Common myeloid progenitor, CD34-positive (primary cell): ENCODE data around the gene MYO5C.

Experiments
- CTCF ChIA-PET: fragments of 350-600 bp; sonication (Branson Sonifier 250); formaldehyde crosslinking; loops from one replicate; lab custom pipeline; 2021; ENCODE audit warnings: antibody characterized with exemption; lab: Charles Lee
- POLR2A ChIA-PET: fragments of 350-600 bp; sonication (Branson Sonifier 250); formaldehyde crosslinking; loops from one replicate; lab custom pipeline; 2021; ENCODE audit warnings: antibody characterized with exemption; lab: Charles Lee
- DNase-seq, 3 donors: peaks; one replicate each; pipeline versions ENCODE4 v3.0.0 to v3.0.0-alpha.2; 2013
- H3K27ac ChIP-seq, 2 experiments: 1 replicate in 1 of 2; 2 replicates in 1 of 2; pipeline ENCODE4 v1.7.0; 2013; ENCODE audit warnings: inconsistent platforms in 2 of 2, low read length in 2 of 2, mild to moderate bottlenecking in 2 of 2, low read depth in 1 of 2, moderate library complexity in 1 of 2; ENCODE audit not compliant: severe bottlenecking in 2 of 2, insufficient read depth in 1 of 2, poor library complexity in 1 of 2
- H3K27me3 ChIP-seq, 5 experiments: replicated peaks in 2 of 5; 1 replicate in 3 of 5; 2 replicates in 2 of 5; pipeline versions ENCODE4 v1.6.1 to v1.7.0; 2013; ENCODE audit warnings: low read length in 4 of 5, mild to moderate bottlenecking in 2 of 5, moderate library complexity in 2 of 5, inconsistent platforms in 1 of 5; ENCODE audit not compliant: insufficient read depth in 5 of 5, control insufficient read depth in 4 of 5
- H3K36me3 ChIP-seq, 4 experiments: 1 replicate in 2 of 4; 2 replicates in 2 of 4; pipeline versions ENCODE4 v1.6.1 to v1.7.0; 2013; ENCODE audit warnings: low read length in 3 of 4, control low read depth in 1 of 4, mild to moderate bottlenecking in 1 of 4; ENCODE audit not compliant: control insufficient read depth in 4 of 4, insufficient read depth in 4 of 4
- H3K4me1 ChIP-seq, 4 experiments: 1 replicate in 3 of 4; 2 replicates in 1 of 4; pipeline versions ENCODE4 v1.6.1 to v1.7.1; 2013; ENCODE audit warnings: low read length in 3 of 4, mild to moderate bottlenecking in 3 of 4, control low read depth in 1 of 4, inconsistent platforms in 1 of 4, moderate library complexity in 1 of 4; ENCODE audit not compliant: control insufficient read depth in 4 of 4, insufficient read depth in 4 of 4; ENCODE audit errors: control extremely low read depth in 1 of 4
- H3K4me3 ChIP-seq, 7 experiments: 1 replicate in 4 of 7; 2 replicates in 3 of 7; pipeline versions ENCODE4 v1.5.1 to v1.7.0; 2013; ENCODE audit warnings: mild to moderate bottlenecking in 7 of 7, low read length in 6 of 7, moderate library complexity in 6 of 7, inconsistent platforms in 2 of 7, low read depth in 2 of 7, control low read depth in 1 of 7; ENCODE audit not compliant: insufficient read depth in 4 of 7, control insufficient read depth in 1 of 7; ENCODE audit errors: extremely low read depth in 1 of 7
- H3K9me3 ChIP-seq, 5 experiments: 1 replicate in 4 of 5; 2 replicates in 1 of 5; pipeline versions ENCODE4 v1.6.1 to v1.7.1; 2013; ENCODE audit warnings: low read length in 4 of 5, mild to moderate bottlenecking in 2 of 5, inconsistent platforms in 1 of 5, low read depth in 1 of 5, moderate library complexity in 1 of 5; ENCODE audit not compliant: control insufficient read depth in 4 of 5, insufficient read depth in 2 of 5; ENCODE audit errors: control extremely low read depth in 1 of 5
- WGBS: methylation state at CpG from one replicate; pipeline ENCODE4 v1.1.5; 2013; ENCODE audit not compliant: insufficient coverage; 5-methylcytosine and 5-hydroxymethylcytosine counted together

MYO5C gene

GRCh38 chr15:52257734-52258062 is 37.9 kb downstream of the MYO5C start:
- Histone ChIP-seq H3K36me3 (peaks cover 4 to 75% (median 19%) of the 10 kb centered on the region in 4 experiments), H3K27ac (no peak overlapping the region), H3K4me1 (peaks cover 5 to 24% (median 20%) of the 10 kb centered on the region in 4 experiments), H3K27me3 (no peaks in the 10 kb centered on the region), H3K4me3 (no peak overlapping the region), H3K9me3 (no peaks in the 10 kb centered on the region)
- DNase-seq = no peak
- WGBS = 100% methylated on average over 5 of the region's 5 CpGs
- POLR2A ChIA-PET = no interaction called here
- CTCF ChIA-PET = interaction anchor here (1.0 to 4.7 kb wide), 9 partner anchors 10 to 477 kb away, joined by 3 to 27 read pairs (median 4); partner anchors contain the start of gene MYO5A

GRCh38 chr15:52256930-52257733 is 38.5 kb downstream of the MYO5C start:
- WGBS = 89% methylated on average over 8 of the region's 10 CpGs
- Histone ChIP-seq H3K9me3 (no peaks in the 10 kb centered on the region), H3K4me1 (peaks cover 2 to 19% (median 14%) of the 10 kb centered on the region in 4 experiments), H3K36me3 (peaks cover 4 to 71% (median 19%) of the 10 kb centered on the region in 4 experiments), H3K27ac (no peak overlapping the region), H3K4me3 (no peak overlapping the region), H3K27me3 (no peaks in the 10 kb centered on the region)
- CTCF ChIA-PET = interaction anchor here (0.6 to 4.7 kb wide), 26 partner anchors 8 to 478 kb away, joined by 3 to 27 read pairs (median 4); partner anchors contain the start of gene MYO5A
- no peak for DNase-seq
- POLR2A ChIA-PET = interaction anchor here (0.5 to 0.6 kb wide), 2 partner anchors 24 to 476 kb away, joined by 3 read pairs; no protein-coding TSS in a partner anchor

GRCh38 chr15:52256366-52256765 is 39.2 kb downstream of the MYO5C start:
- WGBS = no CpG with 5 or more reads among the region's 10 CpGs

DNA sequence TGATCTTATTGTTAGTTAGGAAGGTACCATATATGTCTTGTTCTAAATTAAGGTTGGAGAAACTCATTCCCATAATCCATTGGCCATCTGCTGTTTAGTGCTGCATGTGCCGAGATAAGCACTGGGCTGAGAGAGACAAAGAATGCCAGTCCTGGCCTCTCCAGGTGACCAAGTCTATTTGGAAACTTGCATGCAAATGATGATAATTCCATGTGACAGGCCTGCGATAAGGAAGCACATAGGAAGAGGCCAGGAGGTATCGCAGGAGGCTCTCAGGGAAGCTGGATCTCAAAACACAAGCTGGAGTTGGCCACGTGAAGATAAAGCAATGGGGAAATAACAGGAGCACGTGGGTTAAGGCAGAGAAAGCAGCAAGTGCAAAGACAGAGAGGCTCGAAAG is 39.7 kb downstream of the MYO5C start:
- Histone ChIP-seq H3K36me3 (peaks cover 6 to 73% (median 19%) of the 10 kb centered on the region in 4 experiments), H3K4me1 (peaks cover 0 to 10% (median 6%) of the 10 kb centered on the region in 4 experiments), H3K9me3 (no peaks in the 10 kb centered on the region), H3K27ac (no peak overlapping the region), H3K27me3 (no peaks in the 10 kb centered on the region), H3K4me3 (no peak overlapping the region)
- 80% methylated on average over 6 of the region's 6 CpGs for WGBS
- CTCF ChIA-PET = interaction anchor here (0.9 to 4.7 kb wide), 11 partner anchors 9 to 482 kb away, joined by 3 to 19 read pairs (median 4); no protein-coding TSS in a partner anchor
- POLR2A ChIA-PET = no interaction called here
- no peak for DNase-seq

More at GRCh38 chr15:52256366-52256765, 39.2 kb downstream of the MYO5C start:
- ChIA-PET CTCF (interaction anchor here (0.6 to 4.7 kb wide), 24 partner anchors 8 to 482 kb away, joined by 3 to 27 read pairs (median 4); partner anchors contain the start of gene MYO5A), POLR2A (interaction anchor here (0.5 to 0.6 kb wide), 2 partner anchors 23 to 477 kb away, joined by 3 read pairs; no protein-coding TSS in a partner anchor)
- Histone ChIP-seq H3K27me3 (no peaks in the 10 kb centered on the region), H3K4me3 (no peak overlapping the region), H3K27ac (no peak overlapping the region), H3K9me3 (no peaks in the 10 kb centered on the region), H3K4me1 (peaks cover 0 to 11% (median 7%) of the 10 kb centered on the region in 4 experiments), H3K36me3 (peaks cover 4 to 73% (median 19%) of the 10 kb centered on the region in 4 experiments)
- DNase-seq = peak; percentile 81 to 87 (median 84)

- ChIA-PET CTCF (interaction anchor here (0.6 to 4.7 kb wide), 7 partner anchors 15 to 483 kb away, joined by 3 to 19 read pairs (median 5); no protein-coding TSS in a partner anchor), POLR2A (no interaction called here)
- H3K36me3 ChIP-seq = peaks cover 6 to 69% (median 16%) of the 10 kb centered on the region in 4 experiments
- H3K9me3 ChIP-seq = no peaks in the 10 kb centered on the region
- no CpG with 5 or more reads among the region's 1 CpG for whole genome bisulfite sequencing
- H3K4me3 ChIP-seq = no peak overlapping the region
- H3K27ac ChIP-seq = no peak overlapping the region
- H3K27me3 ChIP-seq = no peaks in the 10 kb centered on the region
- H3K4me1 ChIP-seq = peaks cover 0 to 10% (median 6%) of the 10 kb centered on the region in 4 experiments
- no peak for DNase-seq
These were observed 40.6 kb downstream of the MYO5C start for GRCh38 chr15:52255008-52255407.

- H3K27me3 ChIP-seq = no peaks in the 10 kb centered on the region
- H3K27ac ChIP-seq = no peak overlapping the region
- ChIA-PET CTCF (interaction anchor here (1.2 to 4.7 kb wide), 3 partner anchors 12 to 480 kb away, joined by 3 to 19 read pairs (median 5); no protein-coding TSS in a partner anchor), POLR2A (no interaction called here)
- H3K4me1 ChIP-seq = peaks cover 0 to 10% (median 6%) of the 10 kb centered on the region in 4 experiments
- H3K4me3 ChIP-seq = no peak overlapping the region
- no peaks in the 10 kb centered on the region for H3K9me3 ChIP-seq
- H3K36me3 ChIP-seq = peaks cover 6 to 70% (median 14%) of the 10 kb centered on the region in 4 experiments
- DNase-seq = no peak
- WGBS = 96% methylated on average over 4 of the region's 4 CpGs
These were observed 41.2 kb downstream of the MYO5C start for GRCh38 chr15:52254391-52254790.
